ENCODE data around the gene IQGAP1.
A peak's percentile ranks its signal among the peaks of the same experiment; 100 is the strongest.
"Not testable (repeated sequence)": the region's sequence is repeated elsewhere in the genome, so short reads cannot be mapped to it uniquely, and the experiment has no call there.

IQGAP1 gene

GRCh38 chr15:90410316-90410715 is 22.3 kb downstream of the IQGAP1 start:
- not testable (repeated sequence) for DNase-seq

GRCh38 chr15:90411176-90411575 is 23.1 kb downstream of the IQGAP1 start:
- DNase-seq, result no peak

DNA sequence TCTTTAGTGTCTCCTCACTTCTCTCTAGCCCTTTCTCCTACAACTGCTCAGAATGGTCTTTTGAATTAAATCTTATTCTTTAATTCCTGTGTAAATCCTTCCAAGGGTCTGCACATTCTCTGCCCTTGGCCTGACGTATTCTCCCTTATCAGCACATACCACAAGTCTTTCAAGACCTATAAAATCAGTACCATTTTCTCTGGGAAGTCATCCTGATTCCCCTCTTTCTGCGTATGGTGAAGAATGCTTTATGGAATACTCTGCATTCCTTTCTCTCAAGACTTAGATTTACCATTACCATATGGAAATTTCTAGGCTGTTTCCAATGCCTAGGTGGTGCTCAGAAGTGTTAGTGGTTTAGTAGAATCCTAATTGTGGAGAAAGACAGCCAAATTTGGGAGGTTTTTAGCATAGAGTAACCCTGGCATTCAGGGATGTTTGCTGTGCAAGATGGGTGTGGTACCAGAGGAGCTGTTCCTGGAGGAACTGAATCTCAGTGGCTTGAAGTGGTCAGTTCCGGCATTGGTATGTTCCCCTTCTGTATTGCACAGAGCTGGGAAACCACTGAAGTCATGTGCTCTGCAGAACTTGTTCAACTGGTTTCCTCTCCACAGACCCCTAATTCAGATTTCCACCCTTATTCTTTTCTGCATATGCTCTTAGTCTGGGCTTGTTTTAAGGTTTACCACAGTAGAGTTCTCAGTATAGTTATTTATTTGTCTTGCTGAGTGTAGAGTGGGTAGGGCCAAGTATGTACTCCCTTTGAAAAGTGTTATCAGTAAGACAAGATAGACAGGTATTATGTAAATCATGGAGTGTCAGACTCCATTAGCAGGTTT is 24.5 kb downstream of the IQGAP1 start:
- peak; percentile 56 for DNase-seq

- no peak for DNase-seq
Measured at GRCh38 chr15:90413411-90414379, 25.7 kb downstream of the IQGAP1 start.

DNA sequence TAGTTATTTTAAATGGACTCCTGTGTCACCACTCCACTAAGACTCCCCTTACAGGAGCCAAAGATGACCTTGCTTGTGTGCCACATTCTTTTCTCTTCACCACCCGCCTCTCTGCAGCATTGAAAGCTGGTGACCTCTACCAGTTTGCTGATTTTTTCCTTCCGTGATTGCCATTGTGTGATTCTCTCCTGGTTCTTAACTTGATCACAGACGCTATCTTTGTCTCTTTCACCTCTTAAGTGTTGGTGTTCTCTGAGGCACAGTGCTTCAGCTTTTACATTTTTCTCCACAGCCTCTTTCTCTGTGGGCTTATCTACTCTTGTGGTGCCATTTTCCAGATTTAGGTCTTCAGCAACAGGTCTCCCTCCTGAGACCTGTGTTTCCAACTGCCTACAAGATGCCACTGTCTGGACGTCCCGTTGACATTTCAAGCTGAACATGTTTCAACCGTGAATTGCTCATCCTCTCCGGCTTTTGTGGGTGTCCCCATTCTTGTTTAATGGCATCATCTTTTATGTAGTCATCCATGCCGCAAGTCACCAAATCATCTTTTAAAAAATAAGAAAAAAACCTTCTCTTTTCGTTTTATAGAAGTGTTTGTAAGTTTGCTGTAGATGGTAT is 26.5 kb downstream of the IQGAP1 start:
- DNase-seq, result no peak

DNA sequence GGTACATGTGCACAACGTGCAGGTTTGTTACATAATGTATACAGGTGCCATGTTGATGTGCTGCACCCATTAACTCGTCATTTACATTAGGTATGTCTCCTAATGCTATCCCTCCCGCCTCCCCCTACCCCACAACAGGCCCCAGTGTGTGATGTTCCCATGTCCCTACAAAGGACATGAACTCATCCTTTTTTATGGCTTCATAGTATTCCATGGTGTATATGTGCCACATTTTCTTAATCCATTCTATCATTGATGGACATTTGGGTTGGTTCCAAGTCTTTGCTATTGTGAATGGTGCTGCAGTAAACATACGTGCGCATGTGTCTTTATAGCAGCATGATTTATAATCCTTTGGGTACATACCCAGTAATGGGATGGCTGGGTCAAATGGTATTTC is 28.0 kb downstream of the IQGAP1 start:
- not testable (repeated sequence) for DNase-seq

DNA sequence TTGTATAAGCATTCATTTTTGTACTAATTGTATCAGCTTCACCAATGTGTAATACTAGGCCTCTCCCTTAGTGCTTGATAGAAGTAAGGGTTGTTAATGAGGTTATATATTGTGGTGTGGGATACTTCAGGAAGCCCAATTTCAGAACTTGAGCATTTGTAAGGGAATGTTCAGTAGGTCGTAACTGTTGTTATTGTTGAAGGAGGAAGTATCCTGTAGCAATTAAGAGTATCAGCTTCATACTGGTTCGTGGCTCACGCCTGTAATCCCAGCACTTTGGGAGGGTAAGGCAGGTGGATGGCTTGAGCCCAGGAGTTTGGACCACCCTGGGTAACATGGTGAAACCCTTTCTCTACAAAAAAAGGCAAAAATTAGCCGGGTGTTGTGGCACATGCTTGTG is 30.6 kb downstream of the IQGAP1 start:
- DNase-seq, result no peak

DNA sequence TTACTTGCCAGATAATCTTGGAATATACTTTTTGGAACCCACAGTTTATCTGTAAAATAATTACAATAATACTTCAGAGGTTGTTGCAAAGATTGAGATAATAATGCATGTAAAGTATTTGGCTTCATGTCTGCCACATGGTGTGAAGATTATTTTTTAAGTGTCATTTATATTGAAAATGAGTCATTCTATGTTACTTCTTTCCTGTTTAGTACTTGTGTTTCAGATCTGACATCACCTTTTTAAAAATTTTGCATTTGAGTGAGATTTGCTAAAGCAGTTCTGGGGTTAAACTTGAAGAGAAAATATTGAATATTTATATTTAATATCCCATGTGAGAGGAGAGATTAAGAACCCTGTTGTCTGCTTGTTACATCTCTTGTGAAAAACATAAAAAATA is 31.2 kb downstream of the IQGAP1 start:
- no peak for DNase-seq

- DNase-seq, result no peak
Measured at GRCh38 chr15:90419738-90420406, 31.8 kb downstream of the IQGAP1 start.

- DNase-seq, result no peak
Measured at GRCh38 chr15:90420451-90420850, 32.4 kb downstream of the IQGAP1 start.

- no peak for DNase-seq
Measured at GRCh38 chr15:90421527-90421926, 33.5 kb downstream of the IQGAP1 start.

DNA sequence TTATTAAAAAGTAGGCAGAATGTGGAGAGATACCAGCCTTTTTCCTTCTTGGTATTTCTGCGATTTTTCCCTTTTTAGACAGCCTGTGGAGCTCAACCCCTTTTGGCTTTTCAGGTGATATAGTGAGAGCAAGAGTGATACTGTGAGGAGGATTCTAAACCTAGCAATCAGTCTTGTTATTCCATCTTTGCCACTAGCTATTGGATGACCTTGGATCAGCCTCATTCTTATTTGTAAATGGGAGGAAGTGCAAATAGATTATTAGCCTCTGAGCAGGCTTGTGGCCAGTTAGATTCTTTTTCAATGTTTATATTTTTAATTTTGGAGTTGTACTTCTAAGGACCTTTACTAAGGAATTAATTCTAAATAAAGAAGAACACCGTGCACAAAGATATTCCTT is 34.0 kb downstream of the IQGAP1 start:
- no peak for DNase-seq

- DNase-seq, result no peak
Measured at GRCh38 chr15:90422936-90423335, 34.9 kb downstream of the IQGAP1 start.

- no peak for DNase-seq
Measured at GRCh38 chr15:90423801-90424319, 35.8 kb downstream of the IQGAP1 start.

- peak; percentile 53 for DNase-seq
Measured at GRCh38 chr15:90425726-90426346, 37.8 kb downstream of the IQGAP1 start.

- no peak for DNase-seq
Measured at GRCh38 chr15:90427185-90427584, 39.1 kb downstream of the IQGAP1 start.

DNA sequence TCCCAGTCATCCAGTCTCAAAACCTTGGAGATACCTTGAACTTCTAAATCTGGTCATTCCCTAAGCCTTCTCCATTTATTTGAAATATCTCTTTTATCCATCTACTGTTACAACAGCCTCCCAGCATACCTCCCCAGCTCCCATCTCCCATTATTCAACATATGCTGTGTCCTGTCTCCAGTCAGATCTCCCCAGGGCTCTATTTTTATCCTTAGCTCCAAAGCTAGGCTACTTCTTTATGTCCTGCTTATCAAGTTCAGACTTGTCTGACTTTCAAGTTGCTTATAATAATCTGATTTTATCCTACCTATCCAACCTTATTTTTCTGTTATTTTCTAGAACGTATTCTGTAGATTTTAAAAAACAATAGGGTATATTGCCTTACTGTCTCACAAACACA is 44.2 kb downstream of the IQGAP1 start:
- DNase-seq, result no peak

DNA sequence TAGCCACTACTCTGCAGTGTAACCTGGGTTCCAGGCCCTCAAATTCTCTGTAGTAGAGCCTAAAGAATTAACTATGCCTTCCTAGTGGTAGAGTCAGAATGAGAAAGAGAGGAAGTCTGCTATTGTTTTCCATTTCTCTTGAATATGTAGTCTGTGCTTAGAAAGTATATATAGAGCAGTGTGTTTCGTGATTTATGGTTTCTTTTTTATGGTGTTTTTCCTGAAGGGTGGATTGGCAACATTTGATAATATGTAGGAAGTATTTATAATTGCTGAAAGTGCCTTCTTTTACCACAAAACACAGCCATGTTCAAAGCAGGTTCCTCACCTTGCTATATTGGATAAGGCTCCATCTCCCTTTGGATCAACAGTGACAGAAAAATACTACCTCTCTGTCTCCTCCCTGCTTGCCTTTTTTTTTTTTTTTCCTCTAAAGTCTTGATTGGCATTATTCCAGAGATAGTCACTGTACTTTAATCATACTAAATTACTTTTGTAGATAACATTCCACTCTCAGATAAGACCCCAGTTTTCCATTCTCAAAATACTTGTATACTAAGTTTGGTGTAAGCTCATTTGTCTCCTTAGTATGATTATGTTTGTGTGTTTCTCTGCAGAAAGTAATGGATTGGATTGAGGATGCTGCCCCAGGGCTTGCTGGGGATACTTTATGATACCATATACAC is 47.8 kb downstream of the IQGAP1 start:
- no peak for DNase-seq

DNA sequence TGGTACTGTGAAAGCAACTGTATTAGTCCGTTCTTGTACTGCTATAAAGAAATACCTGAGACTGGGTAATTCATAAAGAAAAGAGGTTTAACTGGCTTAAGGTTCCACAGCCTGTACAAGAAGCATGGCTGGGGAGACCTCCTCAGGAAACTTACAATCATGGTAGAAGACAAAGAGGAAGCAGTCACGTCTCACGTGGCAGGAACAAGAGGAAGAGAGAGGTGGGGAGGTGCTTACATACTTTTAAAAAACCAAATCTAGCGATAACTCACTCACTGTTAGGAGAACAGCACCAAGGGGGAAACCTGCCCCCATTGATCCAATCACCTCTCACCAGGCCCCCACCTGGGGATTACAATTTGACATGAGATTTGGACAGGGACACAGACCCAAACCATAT is 48.9 kb downstream of the IQGAP1 start:
- DNase-seq, result no peak

GRCh38 chr15:90437516-90437915 is 49.5 kb downstream of the IQGAP1 start:
- no peak for DNase-seq

DNA sequence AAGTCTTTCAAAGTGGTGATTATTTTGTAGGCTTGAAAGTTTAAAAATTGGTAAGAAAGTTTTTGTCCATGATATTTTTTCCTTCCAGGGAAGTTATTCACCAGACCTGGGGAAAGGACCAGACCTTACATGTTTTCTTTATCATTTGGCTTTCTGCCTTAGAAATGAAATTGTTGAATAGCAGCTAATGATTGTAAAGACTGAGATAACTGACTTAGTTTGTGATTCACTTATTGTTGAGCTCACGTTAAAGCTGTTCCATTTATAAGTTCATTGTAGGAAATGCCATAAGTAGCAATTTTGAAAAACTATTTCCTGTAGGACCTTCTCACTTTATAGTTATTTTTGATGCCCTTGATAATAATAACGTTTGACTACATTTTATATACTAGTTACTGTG is 51.9 kb downstream of the IQGAP1 start:
- no peak for DNase-seq

Data from femur (tissue), 1 donor.